Kidney (tissue), 14 donors: ENCODE measurements around the gene PFDN5. TPM values are rescaled to one million over a fixed set of nuclear protein-coding genes. Genes with fewer than 3 reads are reported as not detected.

Experiments
- DNase-seq, 5 donors: peaks; one replicate each; pipeline ENCODE4 v3.0.0-alpha.2; 2013 to 2020
- FAIRE-seq: peaks from 2 replicates; lab custom pipeline; 2012; peaks lifted over from hg19 to GRCh38; lab: Jason Lieb, UNC
- H3K27ac ChIP-seq, 2 donors: one replicate each; pipeline ENCODE4 v1.7.0; 2013; ENCODE audit warnings: low read depth in 2 of 2, low read length in 2 of 2, inconsistent platforms in 1 of 2
- H3K27me3 ChIP-seq: one replicate; pipeline ENCODE4 v1.7.1; 2013; ENCODE audit warnings: low read length, inconsistent platforms; ENCODE audit not compliant: control insufficient read depth, insufficient read depth
- H3K36me3 ChIP-seq, 3 donors: one replicate each; pipeline versions ENCODE4 v1.7.0 to v1.7.1; 2013; ENCODE audit warnings: low read length in 3 of 3, control low read depth in 1 of 3, inconsistent platforms in 1 of 3; ENCODE audit not compliant: insufficient read depth in 3 of 3, control insufficient read depth in 2 of 3
- H3K4me1 ChIP-seq, 3 donors: one replicate each; pipeline versions ENCODE4 v1.7.0 to v1.7.1; 2013; ENCODE audit warnings: low read length in 3 of 3, inconsistent platforms in 1 of 3, low read depth in 1 of 3; ENCODE audit not compliant: control insufficient read depth in 2 of 3, insufficient read depth in 2 of 3
- H3K4me3 ChIP-seq, 3 donors: one replicate each; pipeline versions ENCODE4 v1.7.0 to v1.8.1; 2013; ENCODE audit warnings: low read length in 3 of 3, control low read depth in 1 of 3, inconsistent platforms in 1 of 3
- H3K9ac ChIP-seq, 3 donors: one replicate each; pipeline versions ENCODE4 v1.7.0 to v1.7.1; 2013; ENCODE audit warnings: low read length in 3 of 3, control low read depth in 1 of 3, inconsistent platforms in 1 of 3
- H3K9me3 ChIP-seq, 3 donors: one replicate each; pipeline versions ENCODE4 v1.7.0 to v1.7.1; 2013; ENCODE audit warnings: low read length in 3 of 3, control low read depth in 1 of 3, inconsistent platforms in 1 of 3; ENCODE audit not compliant: control insufficient read depth in 2 of 3, insufficient read depth in 1 of 3
- intact Hi-C: fragments of 100-400 bp; cut with DNase I; formaldehyde crosslinking; loops from one replicate; pipeline ENCODE4 v1.11.1; 2022
- polyA plus RNA-seq: library from polyadenylated mRNA; stranded (reverse); fragments of 350-450 nt; fragmentation: Illumina TruSeq; extraction: RNeasy Lipid Tissue Mini Kit (QIAGEN cat#74804); gene quantifications from one replicate; pipeline ENCODE4 v1.2.3, GENCODE V29; 2014; ENCODE audit warnings: low read depth, low replicate concordance; ENCODE audit not compliant: insufficient read depth
- total RNA-seq: library from RNA; stranded (reverse); fragmentation: NEBNext Ultra II Directional; extraction: Animal tissue kit (Norgen Biotek cat#: 25700); gene quantifications from one replicate; pipeline ENCODE4 v1.2.1, GENCODE V29; 2021
- TF ChIP-seq, protein P1 (sequence below): IDR thresholded peaks from 3 replicates; pipeline ENCODE4 v1.5.1; 2012; ENCODE audit warnings: mild to moderate bottlenecking, moderate library complexity, borderline replicate concordance; ENCODE audit not compliant: insufficient read depth; ENCODE audit errors: extremely low read depth
- donor health status: control.
- donor health status: control.
- donor health status: control.
- donor health status: control.
- donor health status: control.
- donor health status: DM: yes; HTN: yes; CAD: no.
- donor health status: Normal renal cell carcinoma (clear cell type).

The PFDN5 gene
- total and polyA plus RNA-seq, 2 donors from 2014 or later, result 439 to 1,405 TPM

DNA sequence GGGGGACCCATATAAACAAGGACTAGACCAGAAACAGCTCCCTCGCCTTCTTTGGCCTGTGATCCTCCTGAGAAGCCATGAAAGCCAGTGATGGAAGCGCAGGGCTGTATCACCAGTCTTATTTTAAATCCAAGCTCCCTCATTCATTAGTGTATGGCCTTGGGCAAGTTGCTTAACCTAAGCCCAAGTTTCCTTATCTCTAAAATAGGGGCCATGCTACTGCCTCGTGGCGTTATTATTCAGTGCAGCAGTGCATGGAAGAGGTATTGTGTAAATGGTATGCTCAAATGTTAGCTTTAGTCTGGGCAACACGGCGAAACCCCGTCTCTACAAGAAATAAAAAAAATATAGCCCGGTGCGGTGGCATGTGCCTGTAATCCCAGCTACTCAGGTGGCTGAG lies 17.4 kb upstream of the PFDN5 start:
- TF ChIP-seq, protein P1, sequence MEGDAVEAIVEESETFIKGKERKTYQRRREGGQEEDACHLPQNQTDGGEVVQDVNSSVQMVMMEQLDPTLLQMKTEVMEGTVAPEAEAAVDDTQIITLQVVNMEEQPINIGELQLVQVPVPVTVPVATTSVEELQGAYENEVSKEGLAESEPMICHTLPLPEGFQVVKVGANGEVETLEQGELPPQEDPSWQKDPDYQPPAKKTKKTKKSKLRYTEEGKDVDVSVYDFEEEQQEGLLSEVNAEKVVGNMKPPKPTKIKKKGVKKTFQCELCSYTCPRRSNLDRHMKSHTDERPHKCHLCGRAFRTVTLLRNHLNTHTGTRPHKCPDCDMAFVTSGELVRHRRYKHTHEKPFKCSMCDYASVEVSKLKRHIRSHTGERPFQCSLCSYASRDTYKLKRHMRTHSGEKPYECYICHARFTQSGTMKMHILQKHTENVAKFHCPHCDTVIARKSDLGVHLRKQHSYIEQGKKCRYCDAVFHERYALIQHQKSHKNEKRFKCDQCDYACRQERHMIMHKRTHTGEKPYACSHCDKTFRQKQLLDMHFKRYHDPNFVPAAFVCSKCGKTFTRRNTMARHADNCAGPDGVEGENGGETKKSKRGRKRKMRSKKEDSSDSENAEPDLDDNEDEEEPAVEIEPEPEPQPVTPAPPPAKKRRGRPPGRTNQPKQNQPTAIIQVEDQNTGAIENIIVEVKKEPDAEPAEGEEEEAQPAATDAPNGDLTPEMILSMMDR, result no peak
- intact Hi-C loops, result no loop called here
- Histone ChIP-seq H3K27me3 (no peaks in the 10 kb centered on the region), H3K27ac (no peak overlapping the region), H3K4me1 (no peaks in the 10 kb centered on the region), H3K4me3 (no peak overlapping the region), H3K9me3 (no peaks in the 10 kb centered on the region), H3K36me3 (peaks cover 0 to 3% (median 0%) of the 10 kb centered on the region in 3 donors), H3K9ac (no peak overlapping the region)
- DNase-seq (peak in 1 of 5 donors; percentile 24), FAIRE-seq (no peak)

- Histone ChIP-seq H3K27ac (peak overlapping the region; percentile 51 to 66), H3K4me1 (no peaks in the 10 kb centered on the region), H3K36me3 (peaks cover 0 to 3% (median 0%) of the 10 kb centered on the region in 3 donors), H3K27me3 (no peaks in the 10 kb centered on the region), H3K9ac (peak overlapping the region in 1 of 3 donors; percentile 46), H3K4me3 (peak overlapping the region in 2 of 3 donors; percentile 43 to 54), H3K9me3 (no peaks in the 10 kb centered on the region)
- TF ChIP-seq, protein P1, result no peak
- FAIRE-seq (peak; percentile 17), DNase-seq (peak in 1 of 5 donors; percentile 22)
- intact Hi-C loops, result no loop called here
These were observed 16.0 kb upstream of the PFDN5 start for GRCh38 chr12:53279283-53279869.

DNA sequence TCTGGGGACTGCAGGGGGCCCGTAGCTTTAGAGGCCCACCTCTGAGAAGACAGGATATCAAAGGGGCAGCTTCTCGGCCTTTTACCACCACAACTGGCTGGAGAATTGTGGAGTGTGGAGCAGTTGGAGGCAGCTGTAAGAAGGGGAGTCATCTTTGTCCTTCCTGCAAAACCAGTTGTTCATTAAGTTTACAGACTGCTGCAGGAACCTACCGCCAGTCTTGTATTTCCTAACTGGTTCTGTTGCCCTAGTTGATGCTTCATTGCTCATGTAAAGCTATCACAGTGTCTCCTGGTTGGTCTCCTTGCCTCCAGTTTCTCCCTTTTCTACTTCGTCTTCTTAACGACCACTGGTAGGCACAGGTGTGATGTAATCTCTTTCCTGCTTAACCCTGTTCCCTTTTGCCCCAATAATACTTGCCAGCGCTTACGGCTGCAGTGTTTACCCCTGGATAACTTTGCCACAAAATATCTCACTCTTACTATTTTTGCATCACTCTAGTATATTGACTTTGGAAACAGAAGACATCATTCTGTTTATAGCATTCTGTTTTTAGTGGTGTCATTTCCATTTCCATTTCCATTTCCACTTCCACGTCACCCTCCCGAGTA lies 15.3 kb upstream of the PFDN5 start:
- Histone ChIP-seq H3K9me3 (no peaks in the 10 kb centered on the region), H3K27ac (peak overlapping the region; percentile 51 to 66), H3K36me3 (peaks cover 0 to 3% (median 0%) of the 10 kb centered on the region in 3 donors), H3K9ac (peak overlapping the region in 1 of 3 donors; percentile 46), H3K27me3 (no peaks in the 10 kb centered on the region), H3K4me1 (no peaks in the 10 kb centered on the region), H3K4me3 (peak overlapping the region in 2 of 3 donors; percentile 43 to 54)
- intact Hi-C loops, result loop anchor here (10.0 kb wide), 1 partner anchor 65 kb away; no protein-coding TSS in a partner anchor
- TF ChIP-seq, protein P1, result no peak
- FAIRE-seq (no peak), DNase-seq (peak in 1 of 5 donors; percentile 28)
